HepG2 (cell line): ENCODE data around the gene KCNG4. TPM values are rescaled to one million over a fixed set of nuclear protein-coding genes. Genes with fewer than 3 reads are reported as not detected.
A peak's percentile ranks its signal among the peaks of the same experiment; 100 is the strongest.

Experiments
- FOXC1 ChIP-seq: sonication (generic); formaldehyde crosslinking; IDR thresholded peaks from 2 replicates; pipeline ENCODE4 v1.8.0; 2022; ENCODE audit warnings: mild to moderate bottlenecking, missing genetic modification reagents, borderline replicate concordance
- HES4 ChIP-seq: sonication (generic); formaldehyde crosslinking; IDR thresholded peaks from 2 replicates; pipeline ENCODE4 v1.9.0; 2021; ENCODE audit warnings: mild to moderate bottlenecking, missing genetic modification reagents, borderline replicate concordance
- KLF13 ChIP-seq: sonication (generic); formaldehyde crosslinking; IDR thresholded peaks from 2 replicates; pipeline ENCODE4 v1.4.0; 2020; ENCODE audit warnings: mild to moderate bottlenecking, missing genetic modification reagents
- NONO ChIP-seq, 2 experiments: fragments of 450-650 bp in 1 of 2; sonication (generic) in 1 of 2; formaldehyde crosslinking in 1 of 2; IDR thresholded peaks in 1 of 2; conservative IDR thresholded peaks in 1 of 2; 2 replicates each; pipeline versions ENCODE4 v1.6.1 to v1.8.0; 2017 to 2022; ENCODE audit warnings: mild to moderate bottlenecking in 1 of 2, missing genetic modification reagents in 1 of 2, moderate library complexity in 1 of 2
- PAWR ChIP-seq: sonication (generic); formaldehyde crosslinking; IDR thresholded peaks from 2 replicates; pipeline ENCODE4 v1.4.0; 2020; ENCODE audit warnings: missing genetic modification reagents, mild to moderate bottlenecking, borderline replicate concordance
- PRPF4 ChIP-seq: fragments of 200-400 bp; formaldehyde crosslinking; IDR thresholded peaks from 2 replicates; pipeline ENCODE4 v1.6.1; 2016; ENCODE audit warnings: low read length, low read depth; ENCODE audit not compliant: poor library complexity, severe bottlenecking
- SOX6 ChIP-seq, 2 experiments: fragments of 450-650 bp in 1 of 2; sonication (generic) in 1 of 2; formaldehyde crosslinking in 1 of 2; IDR thresholded peaks; 2 replicates each; pipeline versions ENCODE4 v1.4.0 to v1.6.1; 2017 to 2020; ENCODE audit warnings: antibody characterized with exemption in 1 of 2, mild to moderate bottlenecking in 1 of 2, missing genetic modification reagents in 1 of 2
- ZNF224 ChIP-seq: sonication (generic); formaldehyde crosslinking; IDR thresholded peaks from 2 replicates; pipeline ENCODE4 v1.5.0; 2020; ENCODE audit warnings: mild to moderate bottlenecking, missing genetic modification reagents
- ZNF251 ChIP-seq: sonication (generic); formaldehyde crosslinking; IDR thresholded peaks from 2 replicates; pipeline ENCODE4 v1.9.0; 2021; ENCODE audit warnings: mild to moderate bottlenecking, missing genetic modification reagents
- ZNF317 ChIP-seq: sonication (generic); formaldehyde crosslinking; IDR thresholded peaks from 2 replicates; pipeline ENCODE4 v1.5.0; 2020; ENCODE audit warnings: mild to moderate bottlenecking, missing genetic modification reagents
- ZNF766 ChIP-seq: sonication (generic); formaldehyde crosslinking; IDR thresholded peaks from 2 replicates; pipeline ENCODE4 v1.5.0; 2020; ENCODE audit warnings: missing genetic modification reagents, borderline replicate concordance
- polyA plus RNA-seq, 8 experiments: library from polyadenylated mRNA; depleted of rRNA in 3 of 8; stranded (reverse) in 7 of 8; unstranded in 1 of 8; fragments of >200 nt; fragmentation: Illumina TruSeq in 4 of 8; extraction: Trizol in 4 of 8; gene quantifications; 2 replicates each; pipeline versions ENCODE4 v1.2.1 to v1.2.3, GENCODE V29; 2011 to 2016; ENCODE audit warnings: low read depth in 4 of 8, missing spikeins in 1 of 8, mixed read lengths in 1 of 8; ENCODE audit not compliant: insufficient read depth in 1 of 8
- total RNA-seq, 5 experiments: library from RNA; depleted of rRNA; stranded (reverse); fragments of >200 nt; fragmentation: Illumina TruSeq; extraction: Trizol; gene quantifications; 2 replicates each; pipeline ENCODE4 v1.2.3, GENCODE V29; 2016; ENCODE audit warnings: low read depth in 1 of 5
- TF ChIP-seq, protein P1 (sequence below): sonication (generic); formaldehyde crosslinking; IDR thresholded peaks from 2 replicates; pipeline ENCODE4 v1.5.1; 2020; ENCODE audit warnings: mild to moderate bottlenecking, missing genetic modification reagents, moderate library complexity
- TF ChIP-seq, protein P2 (sequence below): sonication (generic); formaldehyde crosslinking; IDR thresholded peaks from 2 replicates; pipeline ENCODE4; 2020; ENCODE audit warnings: missing genetic modification reagents, mild to moderate bottlenecking, borderline replicate concordance
- TF ChIP-seq, protein P3 (sequence below): sonication (generic); formaldehyde crosslinking; IDR thresholded peaks from 2 replicates; pipeline ENCODE4 v1.4.0; 2020; ENCODE audit warnings: missing genetic modification reagents
- TF ChIP-seq, protein P4 (sequence below): sonication (generic); formaldehyde crosslinking; IDR thresholded peaks from 2 replicates; pipeline ENCODE4 v1.8.0; 2022; ENCODE audit warnings: missing genetic modification reagents, mild to moderate bottlenecking, inconsistent platforms, borderline replicate concordance
- TF ChIP-seq, protein P5 (sequence below): sonication (generic); formaldehyde crosslinking; IDR thresholded peaks from 2 replicates; pipeline ENCODE4 v1.8.1; 2023; ENCODE audit warnings: mild to moderate bottlenecking, missing genetic modification reagents, borderline replicate concordance

Gene KCNG4
- total and polyA plus RNA-seq, 2 of the 13 experiments (the other 11 are each of a cell fraction or from before 2014, with no cell fraction given), result not detected

DNA sequence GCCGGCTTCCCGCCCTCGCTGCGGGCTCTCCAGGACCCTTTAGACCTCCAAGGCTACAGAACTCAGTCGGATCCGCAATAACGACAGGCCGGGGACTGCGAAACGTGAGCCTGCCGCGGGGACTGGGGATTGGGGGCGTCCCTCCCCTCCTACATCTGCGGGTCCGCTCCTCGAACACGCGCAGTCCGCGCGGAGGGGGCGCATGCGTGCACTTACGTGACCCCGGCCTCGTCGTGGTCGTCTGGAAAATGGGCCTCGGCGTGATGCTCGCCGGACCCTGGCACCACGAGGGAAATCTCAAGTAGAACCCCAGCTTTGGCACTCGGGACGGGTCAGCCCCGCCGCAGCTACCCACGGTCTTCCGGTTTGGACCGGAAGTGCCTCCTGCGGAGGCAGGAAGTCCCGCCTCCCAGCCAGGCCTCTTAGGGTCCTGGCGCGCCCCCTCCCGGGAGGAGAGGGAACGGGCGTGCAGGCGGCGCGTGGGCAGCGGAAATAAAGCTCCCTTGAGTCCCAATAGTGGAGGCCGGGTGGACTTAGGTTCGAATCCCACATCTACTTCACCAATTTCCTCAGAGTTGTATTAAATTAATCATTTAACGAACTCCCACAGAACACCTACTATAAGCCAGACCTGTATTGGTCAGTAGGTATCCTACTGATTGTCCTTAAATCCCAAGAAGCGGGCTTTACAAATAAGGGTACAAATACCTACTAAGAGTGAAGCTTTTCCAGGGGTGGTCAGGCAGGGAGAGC lies 53.0 kb downstream of the KCNG4 start, which contains the start of gene TAF1C (continued):
- TF ChIP-seq, protein P1, sequence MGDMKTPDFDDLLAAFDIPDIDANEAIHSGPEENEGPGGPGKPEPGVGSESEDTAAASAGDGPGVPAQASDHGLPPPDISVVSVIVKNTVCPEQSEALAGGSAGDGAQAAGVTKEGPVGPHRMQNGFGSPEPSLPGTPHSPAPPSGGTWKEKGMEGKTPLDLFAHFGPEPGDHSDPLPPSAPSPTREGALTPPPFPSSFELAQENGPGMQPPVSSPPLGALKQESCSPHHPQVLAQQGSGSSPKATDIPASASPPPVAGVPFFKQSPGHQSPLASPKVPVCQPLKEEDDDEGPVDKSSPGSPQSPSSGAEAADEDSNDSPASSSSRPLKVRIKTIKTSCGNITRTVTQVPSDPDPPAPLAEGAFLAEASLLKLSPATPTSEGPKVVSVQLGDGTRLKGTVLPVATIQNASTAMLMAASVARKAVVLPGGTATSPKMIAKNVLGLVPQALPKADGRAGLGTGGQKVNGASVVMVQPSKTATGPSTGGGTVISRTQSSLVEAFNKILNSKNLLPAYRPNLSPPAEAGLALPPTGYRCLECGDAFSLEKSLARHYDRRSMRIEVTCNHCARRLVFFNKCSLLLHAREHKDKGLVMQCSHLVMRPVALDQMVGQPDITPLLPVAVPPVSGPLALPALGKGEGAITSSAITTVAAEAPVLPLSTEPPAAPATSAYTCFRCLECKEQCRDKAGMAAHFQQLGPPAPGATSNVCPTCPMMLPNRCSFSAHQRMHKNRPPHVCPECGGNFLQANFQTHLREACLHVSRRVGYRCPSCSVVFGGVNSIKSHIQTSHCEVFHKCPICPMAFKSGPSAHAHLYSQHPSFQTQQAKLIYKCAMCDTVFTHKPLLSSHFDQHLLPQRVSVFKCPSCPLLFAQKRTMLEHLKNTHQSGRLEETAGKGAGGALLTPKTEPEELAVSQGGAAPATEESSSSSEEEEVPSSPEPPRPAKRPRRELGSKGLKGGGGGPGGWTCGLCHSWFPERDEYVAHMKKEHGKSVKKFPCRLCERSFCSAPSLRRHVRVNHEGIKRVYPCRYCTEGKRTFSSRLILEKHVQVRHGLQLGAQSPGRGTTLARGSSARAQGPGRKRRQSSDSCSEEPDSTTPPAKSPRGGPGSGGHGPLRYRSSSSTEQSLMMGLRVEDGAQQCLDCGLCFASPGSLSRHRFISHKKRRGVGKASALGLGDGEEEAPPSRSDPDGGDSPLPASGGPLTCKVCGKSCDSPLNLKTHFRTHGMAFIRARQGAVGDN (CRISPR knock-in tag), result peak; percentile 90
- TF ChIP-seq ZNF317, result peak; percentile 70; the same call in 1 of the 2 replicates
- TF ChIP-seq PRPF4, result no peak
- no peak for TF ChIP-seq NONO (IDR thresholded peaks at IDR 0.05)
- TF ChIP-seq NONO (CRISPR knock-in tag; conservative IDR thresholded peaks at IDR 0.05), result peak; percentile 74; the same call in 1 of the 2 replicates
- no peak for TF ChIP-seq PAWR
- TF ChIP-seq, protein P2, sequence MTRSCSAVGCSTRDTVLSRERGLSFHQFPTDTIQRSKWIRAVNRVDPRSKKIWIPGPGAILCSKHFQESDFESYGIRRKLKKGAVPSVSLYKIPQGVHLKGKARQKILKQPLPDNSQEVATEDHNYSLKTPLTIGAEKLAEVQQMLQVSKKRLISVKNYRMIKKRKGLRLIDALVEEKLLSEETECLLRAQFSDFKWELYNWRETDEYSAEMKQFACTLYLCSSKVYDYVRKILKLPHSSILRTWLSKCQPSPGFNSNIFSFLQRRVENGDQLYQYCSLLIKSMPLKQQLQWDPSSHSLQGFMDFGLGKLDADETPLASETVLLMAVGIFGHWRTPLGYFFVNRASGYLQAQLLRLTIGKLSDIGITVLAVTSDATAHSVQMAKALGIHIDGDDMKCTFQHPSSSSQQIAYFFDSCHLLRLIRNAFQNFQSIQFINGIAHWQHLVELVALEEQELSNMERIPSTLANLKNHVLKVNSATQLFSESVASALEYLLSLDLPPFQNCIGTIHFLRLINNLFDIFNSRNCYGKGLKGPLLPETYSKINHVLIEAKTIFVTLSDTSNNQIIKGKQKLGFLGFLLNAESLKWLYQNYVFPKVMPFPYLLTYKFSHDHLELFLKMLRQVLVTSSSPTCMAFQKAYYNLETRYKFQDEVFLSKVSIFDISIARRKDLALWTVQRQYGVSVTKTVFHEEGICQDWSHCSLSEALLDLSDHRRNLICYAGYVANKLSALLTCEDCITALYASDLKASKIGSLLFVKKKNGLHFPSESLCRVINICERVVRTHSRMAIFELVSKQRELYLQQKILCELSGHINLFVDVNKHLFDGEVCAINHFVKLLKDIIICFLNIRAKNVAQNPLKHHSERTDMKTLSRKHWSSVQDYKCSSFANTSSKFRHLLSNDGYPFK (CRISPR knock-in tag), result peak; percentile 89
- TF ChIP-seq, protein P3, sequence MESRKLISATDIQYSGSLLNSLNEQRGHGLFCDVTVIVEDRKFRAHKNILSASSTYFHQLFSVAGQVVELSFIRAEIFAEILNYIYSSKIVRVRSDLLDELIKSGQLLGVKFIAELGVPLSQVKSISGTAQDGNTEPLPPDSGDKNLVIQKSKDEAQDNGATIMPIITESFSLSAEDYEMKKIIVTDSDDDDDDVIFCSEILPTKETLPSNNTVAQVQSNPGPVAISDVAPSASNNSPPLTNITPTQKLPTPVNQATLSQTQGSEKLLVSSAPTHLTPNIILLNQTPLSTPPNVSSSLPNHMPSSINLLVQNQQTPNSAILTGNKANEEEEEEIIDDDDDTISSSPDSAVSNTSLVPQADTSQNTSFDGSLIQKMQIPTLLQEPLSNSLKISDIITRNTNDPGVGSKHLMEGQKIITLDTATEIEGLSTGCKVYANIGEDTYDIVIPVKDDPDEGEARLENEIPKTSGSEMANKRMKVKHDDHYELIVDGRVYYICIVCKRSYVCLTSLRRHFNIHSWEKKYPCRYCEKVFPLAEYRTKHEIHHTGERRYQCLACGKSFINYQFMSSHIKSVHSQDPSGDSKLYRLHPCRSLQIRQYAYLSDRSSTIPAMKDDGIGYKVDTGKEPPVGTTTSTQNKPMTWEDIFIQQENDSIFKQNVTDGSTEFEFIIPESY (CRISPR knock-in tag), result peak; percentile 75
- TF ChIP-seq, protein P4, sequence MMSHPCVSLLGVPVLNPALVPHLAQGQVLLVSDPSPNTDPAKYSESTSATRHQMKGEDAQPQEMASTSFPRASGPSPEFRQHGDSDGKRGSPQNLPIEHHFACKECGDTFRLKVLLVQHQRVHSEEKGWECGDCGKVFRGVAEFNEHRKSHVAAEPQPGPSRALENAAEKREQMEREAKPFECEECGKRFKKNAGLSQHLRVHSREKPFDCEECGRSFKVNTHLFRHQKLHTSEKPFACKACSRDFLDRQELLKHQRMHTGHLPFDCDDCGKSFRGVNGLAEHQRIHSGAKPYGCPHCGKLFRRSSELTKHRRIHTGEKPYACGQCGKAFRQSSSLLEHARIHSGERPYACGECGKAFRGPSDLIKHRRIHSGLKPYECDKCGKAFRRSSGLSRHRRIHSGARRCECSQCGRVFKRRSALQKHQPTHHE (CRISPR knock-in tag), result peak; percentile 75
- TF ChIP-seq KLF13, result no peak
- TF ChIP-seq FOXC1 (CRISPR knock-in tag), result peak; percentile 71
- TF ChIP-seq, protein P5, sequence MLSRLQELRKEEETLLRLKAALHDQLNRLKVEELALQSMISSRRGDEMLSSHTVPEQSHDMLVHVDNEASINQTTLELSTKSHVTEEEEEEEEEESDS (CRISPR knock-in tag), result no peak
- no peak for TF ChIP-seq SOX6 (IDR thresholded peaks at IDR 0.05)
- peak; percentile 71 for TF ChIP-seq SOX6 (CRISPR knock-in tag; IDR thresholded peaks at IDR 0.05)
- peak; percentile 67 for TF ChIP-seq ZNF224 (CRISPR knock-in tag)
- TF ChIP-seq ZNF766 (CRISPR knock-in tag), result peak; percentile 72; the same call in 1 of the 2 replicates
- peak; percentile 50; the same call in 1 of the 2 replicates for TF ChIP-seq HES4 (CRISPR knock-in tag)
- no peak for TF ChIP-seq ZNF251 (CRISPR knock-in tag)
